ENCODE measurements around the gene REXO1. TPM values are rescaled to one million over a fixed set of nuclear protein-coding genes. Genes with fewer than 3 reads are reported as not detected.
A peak's percentile ranks its signal among the peaks of the same experiment; 100 is the strongest.

The REXO1 gene
- total and polyA plus RNA-seq, 9 donors = 4.8 to 46.7 (median 25.8) TPM

DNA sequence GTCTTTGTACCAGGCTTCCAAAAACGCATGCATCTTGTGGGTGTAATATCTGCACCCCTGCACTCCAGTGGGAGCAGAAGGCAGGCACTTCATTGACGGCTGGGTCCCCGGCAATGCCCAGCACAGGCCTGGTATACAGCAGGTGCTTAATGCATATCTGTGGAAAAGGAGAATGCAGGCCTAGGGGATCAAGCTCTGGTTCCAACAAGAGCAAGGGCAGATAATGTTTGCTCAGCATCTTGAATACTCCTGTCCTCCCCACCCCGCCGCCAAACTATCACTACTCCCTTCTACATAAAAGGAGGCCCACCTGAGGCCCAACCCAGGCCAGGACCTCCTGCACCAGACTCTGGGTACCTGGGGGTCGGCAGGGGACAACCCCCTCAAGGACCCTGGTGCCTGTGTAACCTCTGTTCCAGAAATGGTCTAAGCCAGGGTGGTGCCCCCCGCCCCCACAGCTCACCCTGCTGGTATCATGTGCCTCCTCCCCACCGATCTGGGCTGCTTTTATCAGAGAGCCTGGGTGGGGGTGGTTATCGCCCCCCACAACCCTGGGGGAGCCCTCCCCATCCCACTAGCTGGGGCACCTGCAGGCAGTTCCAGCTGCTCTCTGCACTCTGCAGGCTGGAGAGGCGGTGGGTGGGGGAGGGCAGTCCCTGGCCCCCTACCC lies 10.3 kb upstream of the REXO1 start:
- no peaks in the 10 kb centered on the region for H3K27me3 ChIP-seq
- no peak overlapping the region for H3K4me3 ChIP-seq
- intact Hi-C loops (cut with DNase I) = no loop called here
- DNase-seq = no peak
- WGBS, 3 donors = 68 to 72% (median 71%) methylated on average over 9 to 10 of the region's 10 CpGs
- no peak overlapping the region for H3K27ac ChIP-seq
- H3K4me1 ChIP-seq (ENCODE audit: insufficient read depth) = peaks cover 28% of the 10 kb centered on the region
- H3K36me3 ChIP-seq = no peaks in the 10 kb centered on the region
- H3K9me3 ChIP-seq = no peaks in the 10 kb centered on the region
- no peak for TF ChIP-seq POLR2A (IDR thresholded peaks at IDR 0.05)
- no peak for TF ChIP-seq EP300 (IDR thresholded peaks at IDR 0.05)
- TF ChIP-seq, protein P1, sequence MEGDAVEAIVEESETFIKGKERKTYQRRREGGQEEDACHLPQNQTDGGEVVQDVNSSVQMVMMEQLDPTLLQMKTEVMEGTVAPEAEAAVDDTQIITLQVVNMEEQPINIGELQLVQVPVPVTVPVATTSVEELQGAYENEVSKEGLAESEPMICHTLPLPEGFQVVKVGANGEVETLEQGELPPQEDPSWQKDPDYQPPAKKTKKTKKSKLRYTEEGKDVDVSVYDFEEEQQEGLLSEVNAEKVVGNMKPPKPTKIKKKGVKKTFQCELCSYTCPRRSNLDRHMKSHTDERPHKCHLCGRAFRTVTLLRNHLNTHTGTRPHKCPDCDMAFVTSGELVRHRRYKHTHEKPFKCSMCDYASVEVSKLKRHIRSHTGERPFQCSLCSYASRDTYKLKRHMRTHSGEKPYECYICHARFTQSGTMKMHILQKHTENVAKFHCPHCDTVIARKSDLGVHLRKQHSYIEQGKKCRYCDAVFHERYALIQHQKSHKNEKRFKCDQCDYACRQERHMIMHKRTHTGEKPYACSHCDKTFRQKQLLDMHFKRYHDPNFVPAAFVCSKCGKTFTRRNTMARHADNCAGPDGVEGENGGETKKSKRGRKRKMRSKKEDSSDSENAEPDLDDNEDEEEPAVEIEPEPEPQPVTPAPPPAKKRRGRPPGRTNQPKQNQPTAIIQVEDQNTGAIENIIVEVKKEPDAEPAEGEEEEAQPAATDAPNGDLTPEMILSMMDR (IDR thresholded peaks at IDR 0.05) = no peak

DNA sequence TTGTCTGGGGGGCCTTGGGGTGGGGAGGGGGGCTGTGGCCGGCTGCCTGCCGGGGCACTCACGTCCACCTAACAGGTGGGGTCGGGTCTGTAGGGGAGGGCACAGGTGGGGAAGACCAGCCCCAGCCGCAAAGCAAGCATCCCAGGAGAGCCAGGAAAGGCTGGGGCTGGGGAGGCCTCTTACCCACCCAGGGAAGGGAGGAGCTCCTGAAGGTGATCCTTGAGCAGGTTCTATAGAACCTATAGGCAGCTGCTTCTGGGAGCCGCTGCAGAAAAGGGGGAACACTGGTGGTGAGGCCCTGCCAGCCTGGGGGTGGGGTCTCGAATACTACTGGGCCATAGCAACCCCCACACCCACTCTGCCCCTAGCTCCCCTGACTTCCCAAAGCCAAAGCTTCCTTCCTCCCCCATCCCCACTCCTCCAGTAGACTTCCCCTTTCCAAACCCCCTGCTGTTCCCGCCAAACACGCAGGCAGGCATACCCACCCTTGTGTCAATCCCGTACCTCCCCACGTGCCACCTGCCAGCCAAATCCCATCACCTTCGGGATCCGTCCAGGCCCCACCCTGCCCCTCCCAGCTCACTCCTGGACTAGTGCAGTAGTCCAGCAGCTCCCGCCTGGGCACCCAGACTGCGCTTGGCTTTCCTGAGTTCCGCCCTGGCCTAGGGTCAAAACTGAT lies 9.5 kb upstream of the REXO1 start:
- H3K4me3 ChIP-seq = no peak overlapping the region
- no peaks in the 10 kb centered on the region for H3K9me3 ChIP-seq
- no peaks in the 10 kb centered on the region for H3K36me3 ChIP-seq
- peaks cover 28% of the 10 kb centered on the region for H3K4me1 ChIP-seq (ENCODE audit: insufficient read depth)
- DNase-seq = no peak
- TF ChIP-seq, protein P1 (IDR thresholded peaks at IDR 0.05) = no peak
- no peak for TF ChIP-seq EP300 (IDR thresholded peaks at IDR 0.05)
- TF ChIP-seq POLR2A (IDR thresholded peaks at IDR 0.05) = no peak
- no peaks in the 10 kb centered on the region for H3K27me3 ChIP-seq
- peak overlapping the region; percentile 10 to 54 for H3K27ac ChIP-seq
- 58 to 70% (median 67%) methylated on average over 16 of the region's 16 CpGs for WGBS, 3 donors
- intact Hi-C loops (cut with DNase I) = no loop called here

DNA sequence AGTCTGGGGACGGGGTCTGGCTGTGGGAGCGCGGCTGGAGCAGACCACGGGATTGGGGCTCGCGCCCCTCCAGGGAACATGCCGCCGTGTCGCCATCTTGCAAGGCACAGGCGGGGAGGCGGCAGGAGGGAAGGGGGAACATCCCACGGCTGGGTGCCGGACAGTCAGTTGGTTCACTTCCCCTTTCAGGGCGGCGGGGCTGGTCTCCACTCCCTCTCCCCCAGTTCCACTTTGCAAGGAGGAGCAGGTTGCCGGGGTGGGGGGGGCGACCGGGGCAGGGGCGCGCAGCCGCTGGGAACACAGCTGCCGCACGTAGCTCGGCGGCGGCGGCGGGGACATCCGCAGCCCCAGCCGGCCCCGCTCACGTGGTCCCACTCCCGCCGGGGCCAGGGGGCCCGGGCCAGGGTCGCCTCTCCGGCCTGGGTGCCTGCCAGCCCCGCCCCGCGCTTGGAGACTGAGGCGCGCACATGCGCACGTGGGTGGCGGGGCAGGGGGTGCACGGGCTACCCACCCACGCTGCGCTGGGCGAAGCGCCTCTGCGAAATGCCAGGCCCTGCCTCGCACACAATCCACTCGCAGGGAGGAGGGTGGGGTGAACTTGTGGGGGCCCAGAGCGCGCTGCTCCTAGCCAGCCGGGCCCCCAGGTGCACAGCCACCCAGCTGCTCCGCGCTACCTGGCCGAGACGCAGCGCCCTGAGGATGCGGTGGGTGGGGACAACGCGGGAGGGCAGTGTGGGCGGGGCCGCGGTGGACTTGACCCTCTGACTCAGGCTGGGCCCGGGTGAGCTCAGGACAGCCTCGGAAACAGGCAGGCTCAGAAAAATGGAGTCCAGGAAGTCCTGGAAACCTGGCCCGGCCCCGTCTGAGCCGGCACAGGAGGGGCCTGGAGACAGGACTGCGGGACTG lies 8.7 kb upstream of the REXO1 start:
- Histone ChIP-seq H3K27me3 (no peaks in the 10 kb centered on the region), H3K36me3 (no peaks in the 10 kb centered on the region), H3K27ac (peak overlapping the region; percentile 54 to 62), H3K4me1 (ENCODE audit: insufficient read depth) (peaks cover 28% of the 10 kb centered on the region), H3K9me3 (no peaks in the 10 kb centered on the region), H3K4me3 (peak overlapping the region; percentile 16)
- peak; percentile 70 to 85 (median 78) for DNase-seq
- intact Hi-C loops (cut with DNase I) = no loop called here
- TF ChIP-seq EP300 (IDR thresholded peaks at IDR 0.05) (no peak), POLR2A (IDR thresholded peaks at IDR 0.05) (no peak)
- TF ChIP-seq, protein P1 (IDR thresholded peaks at IDR 0.05) = no peak
- WGBS, 3 donors = 7 to 9% (median 8%) methylated on average over 54 to 73 of the region's 73 CpGs

DNA sequence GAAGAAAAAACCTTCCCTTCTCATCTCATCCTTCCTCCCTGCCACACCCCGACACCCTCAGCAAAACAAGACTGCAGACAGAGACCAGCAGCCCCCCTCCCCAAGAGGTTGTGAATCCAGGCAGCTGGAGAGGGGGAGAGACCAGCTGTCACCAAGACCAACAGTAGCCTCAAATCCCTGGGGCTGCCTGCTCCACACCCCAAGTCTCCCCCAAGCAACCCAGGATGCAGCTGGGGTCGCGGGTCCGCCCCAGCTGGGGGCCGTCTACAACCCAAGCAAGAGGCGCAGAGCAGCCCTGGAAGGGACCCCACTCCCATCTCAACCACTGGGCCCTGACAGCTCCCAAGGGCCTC lies 8.0 kb upstream of the REXO1 start:
- intact Hi-C loops (cut with DNase I) = no loop called here

More for the DNA sequence above, 8.0 kb upstream of the REXO1 start:
- H3K27ac ChIP-seq = peak overlapping the region; percentile 12 to 49
- H3K4me1 ChIP-seq (ENCODE audit: insufficient read depth) = peaks cover 26% of the 10 kb centered on the region
- peak overlapping the region; percentile 16 for H3K4me3 ChIP-seq
- TF ChIP-seq, protein P1 (IDR thresholded peaks at IDR 0.05) = no peak
- TF ChIP-seq POLR2A (IDR thresholded peaks at IDR 0.05) (no peak), EP300 (IDR thresholded peaks at IDR 0.05) (no peak)
- no peak for DNase-seq
- H3K36me3 ChIP-seq = no peaks in the 10 kb centered on the region
- H3K9me3 ChIP-seq = no peaks in the 10 kb centered on the region
- 61 to 75% (median 65%) methylated on average over 3 to 6 of the region's 6 CpGs for WGBS, 3 donors
- no peaks in the 10 kb centered on the region for H3K27me3 ChIP-seq
